Natural killer cell (primary cell): ENCODE data around the gene IZUMO4. TPM values are rescaled to one million over a fixed set of nuclear protein-coding genes. Genes with fewer than 3 reads are reported as not detected.

Experiments
- ATAC-seq, 3 donors: fragments of 150-1000 bp in 2 of 3; fragments of 200-7000 bp in 1 of 3; cut with Tn5 transposase; 1 replicate in 1 of 3; 2 replicates in 2 of 3; pipeline ENCODE4 v1.10.0; 2021; ENCODE audit warnings: mild to moderate bottlenecking in 2 of 3, moderate library complexity in 2 of 3
- DNase-seq, 2 donors: peaks; one replicate each; pipeline versions ENCODE4 v3.0.0 to v3.0.0-alpha.2; 2013 to 2021; ENCODE audit warnings: mixed read lengths in 1 of 2
- H3K27ac ChIP-seq: one replicate; pipeline ENCODE4 v1.5.1; 2013; ENCODE audit warnings: mild to moderate bottlenecking, low read length
- H3K27me3 ChIP-seq: one replicate; pipeline ENCODE4 v1.6.1; 2013; ENCODE audit warnings: low read length; ENCODE audit not compliant: control insufficient read depth, insufficient read depth
- H3K36me3 ChIP-seq: one replicate; pipeline ENCODE4 v1.6.1; 2013; ENCODE audit warnings: low read length; ENCODE audit not compliant: control insufficient read depth, insufficient read depth
- H3K4me1 ChIP-seq: one replicate; pipeline ENCODE4 v1.6.1; 2013; ENCODE audit warnings: low read length; ENCODE audit not compliant: control insufficient read depth, insufficient read depth
- H3K4me3 ChIP-seq: one replicate; pipeline ENCODE4 v1.5.1; 2013; ENCODE audit warnings: low read length
- H3K9me3 ChIP-seq: one replicate; pipeline ENCODE4 v1.6.1; 2013; ENCODE audit warnings: low read length; ENCODE audit not compliant: control insufficient read depth, insufficient read depth
- H3K27ac Mint-ChIP-seq, 2 donors: one replicate each; pipeline ENCODE4 v1.8.0; 2022; ENCODE audit warnings: mild to moderate bottlenecking in 2 of 2, mixed read lengths in 2 of 2, moderate library complexity in 1 of 2
- H3K27me3 Mint-ChIP-seq, 2 donors: one replicate each; pipeline ENCODE4 v1.8.0; 2022; ENCODE audit warnings: low read depth in 2 of 2, mixed read lengths in 2 of 2
- H3K36me3 Mint-ChIP-seq: one replicate; pipeline ENCODE4 v1.8.0; 2022; ENCODE audit warnings: mixed read lengths
- H3K4me1 Mint-ChIP-seq, 2 donors: one replicate each; pipeline ENCODE4 v1.8.0; 2022; ENCODE audit warnings: mixed read lengths in 2 of 2
- H3K4me3 Mint-ChIP-seq: one replicate; pipeline ENCODE4 v1.8.0; 2022; ENCODE audit warnings: mild to moderate bottlenecking, moderate library complexity, mixed read lengths
- H3K9me3 Mint-ChIP-seq, 2 donors: one replicate each; pipeline ENCODE4 v1.8.0; 2022; ENCODE audit warnings: mixed read lengths in 2 of 2
- WGBS: methylation state at CpG from one replicate; pipeline ENCODE4 v1.1.7; 2013; ENCODE audit warnings: missing lambda C conversion rate; ENCODE audit not compliant: insufficient coverage; 5-methylcytosine and 5-hydroxymethylcytosine counted together
- intact Hi-C: fragments of 100-400 bp; cut with micrococcal nuclease; formaldehyde crosslinking; loops from one replicate; pipeline ENCODE4 v1.14.2; 2022
- total RNA-seq, 4 donors: library from RNA; stranded (reverse); fragments of 120-200 nt in 1 of 4; gene quantifications; one replicate each; pipeline versions ENCODE4 v1.2.3 to v1.2.4, GENCODE V29; 2013 to 2022
- TF ChIP-seq, protein P1 (sequence below): fragments of 200-600 bp; IDR thresholded peaks from one replicate; pipeline ENCODE4 v1.8.0; 2022; ENCODE audit warnings: antibody characterized with exemption

Gene IZUMO4
- total RNA-seq, 3 donors from 2014 or later (not counting 1 experiment from before 2014, with no cell fraction given) = 3.3 to 7.6 (median 7.1) TPM

DNA sequence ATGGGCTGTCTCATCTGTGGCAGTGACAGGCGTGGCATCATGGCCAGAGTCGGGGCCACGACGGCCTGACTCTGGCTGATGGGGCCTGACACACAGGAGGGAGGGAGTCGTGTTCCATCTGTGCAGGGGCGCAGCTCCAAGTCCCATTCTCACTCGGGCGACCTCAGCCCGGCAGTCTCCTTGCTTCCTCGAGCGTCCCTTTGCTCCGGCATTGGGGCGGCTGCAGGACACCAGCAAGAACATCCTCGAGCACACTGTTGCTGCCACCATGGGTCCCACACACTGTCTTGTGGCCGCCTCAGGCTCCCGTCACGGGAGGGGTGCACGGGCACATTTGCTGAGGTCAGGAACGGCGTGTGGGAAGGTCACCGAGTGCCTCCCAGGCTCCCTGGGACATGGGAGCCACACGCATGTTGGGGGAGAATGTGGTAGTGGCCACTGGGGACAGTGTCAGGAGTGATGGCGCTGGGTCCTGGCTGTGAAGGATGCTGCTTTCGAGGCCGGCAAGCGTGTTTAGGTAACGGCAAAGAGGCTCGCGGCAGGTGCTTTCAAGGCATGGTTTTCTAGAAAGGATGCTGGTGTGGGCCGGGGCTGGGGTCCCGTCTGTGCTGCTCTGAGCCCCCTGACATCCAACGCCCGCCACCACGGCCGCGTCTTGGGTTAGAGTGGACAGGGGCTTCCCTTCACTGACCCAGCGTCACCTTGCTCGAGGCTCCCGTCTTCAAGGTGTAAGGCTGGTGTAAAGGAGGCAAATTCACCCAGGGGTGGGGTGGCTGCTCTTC is 3.4 kb downstream of the IZUMO4 start:
- Histone ChIP-seq H3K36me3 (peaks cover 29% of the 10 kb centered on the region), H3K27ac (no peak overlapping the region), H3K9me3 (peaks cover 4% of the 10 kb centered on the region), H3K4me1 (peaks cover 18% of the 10 kb centered on the region), H3K4me3 (no peak overlapping the region), H3K27me3 (no peaks in the 10 kb centered on the region)
- no peak for ATAC-seq
- Mint-ChIP-seq H3K27me3 (no peaks in the 10 kb centered on the region), H3K4me1 (peaks cover 11 to 29% of the 10 kb centered on the region in 2 donors), H3K9me3 (no peaks in the 10 kb centered on the region), H3K27ac (no peak overlapping the region), H3K4me3 (no peak overlapping the region), H3K36me3 (no peaks in the 10 kb centered on the region)
- intact Hi-C loops = loop anchor here (5.0 kb wide), 1 partner anchor 38 kb away; no protein-coding TSS in a partner anchor
- DNase-seq = no peak
- 95% methylated on average over 39 of the region's 39 CpGs for WGBS
- TF ChIP-seq, protein P1, sequence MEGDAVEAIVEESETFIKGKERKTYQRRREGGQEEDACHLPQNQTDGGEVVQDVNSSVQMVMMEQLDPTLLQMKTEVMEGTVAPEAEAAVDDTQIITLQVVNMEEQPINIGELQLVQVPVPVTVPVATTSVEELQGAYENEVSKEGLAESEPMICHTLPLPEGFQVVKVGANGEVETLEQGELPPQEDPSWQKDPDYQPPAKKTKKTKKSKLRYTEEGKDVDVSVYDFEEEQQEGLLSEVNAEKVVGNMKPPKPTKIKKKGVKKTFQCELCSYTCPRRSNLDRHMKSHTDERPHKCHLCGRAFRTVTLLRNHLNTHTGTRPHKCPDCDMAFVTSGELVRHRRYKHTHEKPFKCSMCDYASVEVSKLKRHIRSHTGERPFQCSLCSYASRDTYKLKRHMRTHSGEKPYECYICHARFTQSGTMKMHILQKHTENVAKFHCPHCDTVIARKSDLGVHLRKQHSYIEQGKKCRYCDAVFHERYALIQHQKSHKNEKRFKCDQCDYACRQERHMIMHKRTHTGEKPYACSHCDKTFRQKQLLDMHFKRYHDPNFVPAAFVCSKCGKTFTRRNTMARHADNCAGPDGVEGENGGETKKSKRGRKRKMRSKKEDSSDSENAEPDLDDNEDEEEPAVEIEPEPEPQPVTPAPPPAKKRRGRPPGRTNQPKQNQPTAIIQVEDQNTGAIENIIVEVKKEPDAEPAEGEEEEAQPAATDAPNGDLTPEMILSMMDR = no peak

DNA sequence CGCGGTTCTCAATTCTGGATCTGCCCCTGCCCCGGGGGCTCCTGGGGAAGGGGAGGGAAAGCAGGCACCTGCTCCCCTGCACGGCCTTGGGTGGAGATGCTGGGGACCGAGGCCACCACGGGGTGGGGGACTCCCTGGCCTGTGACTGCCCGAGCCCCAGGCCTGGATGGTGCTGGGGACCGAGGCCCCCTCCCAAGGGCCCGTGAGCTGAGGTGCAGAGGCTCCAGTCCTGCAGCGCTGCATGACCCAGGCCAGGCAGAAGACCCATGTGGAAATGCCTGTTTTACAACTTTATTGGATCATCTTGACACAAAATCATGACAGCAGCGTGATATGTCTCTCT is 4.0 kb downstream of the IZUMO4 start:
- Histone ChIP-seq H3K27ac (no peak overlapping the region), H3K36me3 (peaks cover 34% of the 10 kb centered on the region), H3K27me3 (no peaks in the 10 kb centered on the region), H3K4me3 (no peak overlapping the region), H3K4me1 (peaks cover 12% of the 10 kb centered on the region), H3K9me3 (peaks cover 9% of the 10 kb centered on the region)
- no peak for ATAC-seq
- TF ChIP-seq, protein P1 = no peak
- no peaks in the 10 kb centered on the region for H3K27me3 Mint-ChIP-seq
- no peaks in the 10 kb centered on the region for H3K9me3 Mint-ChIP-seq
- no peak for DNase-seq
- H3K36me3 Mint-ChIP-seq = no peaks in the 10 kb centered on the region
- intact Hi-C loops = no loop called here
- H3K4me3 Mint-ChIP-seq = no peak overlapping the region
- peaks cover 10 to 24% of the 10 kb centered on the region in 2 donors for H3K4me1 Mint-ChIP-seq
- H3K27ac Mint-ChIP-seq = no peak overlapping the region
- 96% methylated on average over 11 of the region's 11 CpGs for WGBS

DNA sequence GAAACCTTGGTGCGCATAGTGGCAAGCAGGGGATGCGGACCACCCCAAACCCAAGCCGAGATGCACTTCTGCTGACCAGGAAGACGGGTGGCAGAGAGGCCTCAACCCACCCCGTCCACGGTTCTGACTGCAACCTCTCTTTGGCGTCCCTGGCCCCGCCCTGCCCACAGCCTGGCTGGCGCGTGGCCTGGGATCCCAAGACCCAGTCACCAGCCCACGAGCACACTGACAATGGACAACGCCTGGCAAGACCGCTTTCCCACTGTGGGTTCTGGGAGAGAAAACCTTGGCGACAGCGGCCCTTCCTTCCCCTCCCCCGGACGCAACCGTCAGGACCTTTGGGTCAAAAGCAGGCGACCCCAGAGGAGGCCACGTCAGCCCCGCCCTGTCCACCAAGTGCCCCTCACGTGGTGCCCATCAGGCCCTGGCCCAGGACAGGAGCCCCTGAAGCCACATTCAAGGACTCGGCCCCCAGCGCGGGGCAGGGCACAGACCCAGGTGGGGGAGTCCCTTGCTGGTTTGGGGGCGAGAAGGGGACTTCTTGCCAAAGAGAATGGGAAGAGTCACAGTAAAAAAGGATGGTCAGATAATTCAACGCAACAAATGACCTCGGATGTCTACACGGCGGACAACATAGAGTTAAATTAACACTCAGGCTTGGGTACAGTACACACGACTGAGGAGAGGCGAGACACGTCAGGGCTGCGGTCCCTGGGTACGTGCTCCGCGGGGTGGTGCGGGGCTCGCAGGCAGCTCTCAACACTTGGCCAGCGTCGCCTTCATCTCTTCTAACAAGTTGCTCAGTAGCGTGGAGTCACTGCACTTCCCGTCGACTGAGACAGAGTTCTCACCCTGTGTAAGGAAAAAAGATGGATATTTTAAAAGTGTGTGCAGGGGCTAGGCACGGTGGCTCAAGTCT is 5.0 kb downstream of the IZUMO4 start:
- H3K36me3 ChIP-seq = peaks cover 39% of the 10 kb centered on the region
- H3K27ac Mint-ChIP-seq = peak overlapping the region in 1 of 2 donors; percentile 20

More for the DNA sequence above, 5.0 kb downstream of the IZUMO4 start:
- H3K4me1 Mint-ChIP-seq = peaks cover 10 to 18% of the 10 kb centered on the region in 2 donors
- intact Hi-C loops = no loop called here
- peaks cover 12% of the 10 kb centered on the region for H3K4me1 ChIP-seq
- no peaks in the 10 kb centered on the region for H3K27me3 ChIP-seq
- H3K27ac ChIP-seq = no peak overlapping the region
- DNase-seq (no peak), ATAC-seq (no peak)
- no peak overlapping the region for H3K4me3 ChIP-seq
- no peaks in the 10 kb centered on the region for H3K9me3 Mint-ChIP-seq
- WGBS = 94% methylated on average over 45 of the region's 45 CpGs
- no peaks in the 10 kb centered on the region for H3K27me3 Mint-ChIP-seq
- H3K36me3 Mint-ChIP-seq = no peaks in the 10 kb centered on the region
- TF ChIP-seq, protein P1 = no peak
- no peak overlapping the region for H3K4me3 Mint-ChIP-seq
- peaks cover 12% of the 10 kb centered on the region for H3K9me3 ChIP-seq
